HepG2 (cell line): ENCODE data around the gene GPBAR1. TPM values are rescaled to one million over a fixed set of nuclear protein-coding genes. Genes with fewer than 3 reads are reported as not detected.

ENCODE experiments used
- GATAD2A ChIP-seq: IDR thresholded peaks from 2 replicates; pipeline ENCODE4 v1.6.1; 2016
- HHEX ChIP-seq: IDR thresholded peaks from 2 replicates; pipeline ENCODE4 v1.6.1; 2016; ENCODE audit warnings: control low read depth
- HOXA3 ChIP-seq: sonication (generic); formaldehyde crosslinking; IDR thresholded peaks from 2 replicates; pipeline ENCODE4 v1.5.0; 2020; ENCODE audit warnings: missing genetic modification reagents
- HOXA9 ChIP-seq: sonication (generic); formaldehyde crosslinking; IDR thresholded peaks from 2 replicates; pipeline ENCODE4 v1.8.1; 2022; ENCODE audit warnings: missing genetic modification reagents, mild to moderate bottlenecking, moderate library complexity, borderline replicate concordance
- MAZ ChIP-seq, 2 experiments: sonication (generic) in 1 of 2; formaldehyde crosslinking in 1 of 2; IDR thresholded peaks; 2 replicates each; pipeline versions ENCODE4 v1.5.0 to v1.6.1; 2012 to 2020; ENCODE audit warnings: low read depth in 2 of 2, mild to moderate bottlenecking in 2 of 2, borderline replicate concordance in 1 of 2, improper control_type of control experiment in 1 of 2, low read length in 1 of 2, missing genetic modification reagents in 1 of 2, moderate library complexity in 1 of 2
- NFE2 ChIP-seq: sonication (generic); formaldehyde crosslinking; IDR thresholded peaks from 2 replicates; pipeline ENCODE4 v1.4.0; 2020; ENCODE audit warnings: missing genetic modification reagents
- NFYB ChIP-seq: sonication (generic); formaldehyde crosslinking; IDR thresholded peaks from 2 replicates; pipeline ENCODE4 v1.4.0; 2020; ENCODE audit warnings: missing genetic modification reagents
- PHF20 ChIP-seq: sonication (generic); formaldehyde crosslinking; IDR thresholded peaks from 2 replicates; pipeline ENCODE4 v1.5.0; 2020; ENCODE audit warnings: mild to moderate bottlenecking, missing genetic modification reagents
- POLR2A ChIP-seq, 2 experiments: IDR thresholded peaks; 2 replicates each; pipeline ENCODE4 v1.6.1; 2011; ENCODE audit warnings: low read depth in 2 of 2, low read length in 2 of 2, mild to moderate bottlenecking in 1 of 2, moderate library complexity in 1 of 2; ENCODE audit not compliant: insufficient read depth in 1 of 2
- ZFAT ChIP-seq: sonication (generic); formaldehyde crosslinking; conservative IDR thresholded peaks from 2 replicates; pipeline ENCODE4 v1.8.1; 2023; ENCODE audit warnings: missing genetic modification reagents, inconsistent platforms
- ZNF230 ChIP-seq: sonication (generic); formaldehyde crosslinking; IDR thresholded peaks from 2 replicates; pipeline ENCODE4 v1.4.0; 2020; ENCODE audit warnings: mild to moderate bottlenecking, missing genetic modification reagents
- ZNF335 ChIP-seq: sonication (generic); formaldehyde crosslinking; IDR thresholded peaks from 2 replicates; pipeline ENCODE4 v1.4.0; 2020; ENCODE audit warnings: missing genetic modification reagents
- polyA plus RNA-seq, 8 experiments: library from polyadenylated mRNA; depleted of rRNA in 3 of 8; stranded (reverse) in 7 of 8; unstranded in 1 of 8; fragments of >200 nt; fragmentation: Illumina TruSeq in 4 of 8; extraction: Trizol in 4 of 8; gene quantifications; 2 replicates each; pipeline versions ENCODE4 v1.2.1 to v1.2.3, GENCODE V29; 2011 to 2016; ENCODE audit warnings: low read depth in 4 of 8, missing spikeins in 1 of 8, mixed read lengths in 1 of 8; ENCODE audit not compliant: insufficient read depth in 1 of 8
- total RNA-seq, 5 experiments: library from RNA; depleted of rRNA; stranded (reverse); fragments of >200 nt; fragmentation: Illumina TruSeq; extraction: Trizol; gene quantifications; 2 replicates each; pipeline ENCODE4 v1.2.3, GENCODE V29; 2016; ENCODE audit warnings: low read depth in 1 of 5
- TF ChIP-seq, protein P1 (sequence below): sonication (generic); formaldehyde crosslinking; conservative IDR thresholded peaks from 2 replicates; pipeline ENCODE4 v1.4.0; 2020; ENCODE audit warnings: mild to moderate bottlenecking, missing genetic modification reagents, moderate library complexity
- TF ChIP-seq, protein P2 (sequence below): IDR thresholded peaks from 2 replicates; pipeline ENCODE4 v1.6.1; 2012; ENCODE audit warnings: low read length, improper control_type of control experiment
- TF ChIP-seq, protein P3 (sequence below): sonication (generic); formaldehyde crosslinking; IDR thresholded peaks from 2 replicates; pipeline ENCODE4 v1.4.0; 2020; ENCODE audit warnings: missing genetic modification reagents, borderline replicate concordance
- TF ChIP-seq, protein P4 (sequence below): IDR thresholded peaks from 2 replicates; pipeline ENCODE4 v1.6.1; 2016
- TF ChIP-seq, protein P5 (sequence below): sonication (generic); formaldehyde crosslinking; conservative IDR thresholded peaks from 2 replicates; pipeline ENCODE4 v1.8.0; 2022; ENCODE audit warnings: missing genetic modification reagents

Gene GPBAR1
- total and polyA plus RNA-seq, 2 of the 13 experiments (the other 11 are each of a cell fraction or from before 2014, with no cell fraction given): 0.05 to 0.09 TPM

DNA sequence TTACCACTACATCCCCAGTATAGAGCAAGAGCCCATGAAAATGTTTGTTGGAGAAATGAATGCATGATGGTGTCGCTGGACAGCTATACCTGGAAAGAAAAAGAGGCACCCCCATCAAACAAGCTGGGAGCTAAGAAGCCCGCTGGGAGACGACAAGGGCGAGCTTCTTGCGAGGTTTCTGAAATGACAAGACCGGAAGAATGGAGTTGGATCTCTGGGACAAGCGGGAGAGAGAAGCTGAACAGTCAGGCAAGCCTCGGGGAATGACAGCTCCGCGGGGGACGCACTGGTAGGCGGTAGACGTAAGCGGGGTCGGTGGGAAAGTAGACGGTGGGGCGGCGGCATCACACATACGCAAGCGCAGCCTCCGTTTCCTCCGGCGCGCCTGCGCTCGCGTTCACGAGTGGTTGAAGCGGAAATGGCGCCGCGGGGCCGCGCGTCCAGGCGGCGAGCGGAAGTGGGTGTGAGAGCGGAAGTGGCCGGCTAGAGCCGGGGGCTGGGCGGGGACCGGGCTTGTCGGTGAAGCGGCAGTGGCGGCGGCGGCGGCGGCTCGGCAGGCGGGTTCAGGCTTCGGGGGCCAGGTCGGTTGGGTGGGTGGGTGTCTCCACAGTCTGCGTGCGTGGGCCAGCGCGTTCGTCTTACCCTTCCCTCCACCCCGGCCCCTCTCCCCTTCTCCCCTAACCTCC lies 44.0 kb upstream of the GPBAR1 start, which contains the start of gene ARPC2 (continued):
- TF ChIP-seq MAZ (IDR thresholded peaks at IDR 0.05; ENCODE audit: borderline replicate concordance, low read depth, low read length) (no peak; the same call in 1 of the 2 replicates), MAZ (CRISPR knock-in tag; IDR thresholded peaks at IDR 0.05; ENCODE audit: low read depth) (no peak; the same call in 1 of the 2 replicates), ZNF230 (CRISPR knock-in tag) (peak; percentile 69; the same call in 1 of the 2 replicates), NFE2 (CRISPR knock-in tag) (no peak), HOXA9 (no peak), ZNF335 (peak; percentile 74; the same call in 1 of the 2 replicates), GATAD2A (CRISPR knock-in tag) (peak; percentile 73; the same call in 1 of the 2 replicates), PHF20 (peak; percentile 88), NFYB (CRISPR knock-in tag) (peak; percentile 10), ZFAT (CRISPR knock-in tag) (no peak), HOXA3 (peak; percentile 94), POLR2A (IDR thresholded peaks at IDR 0.05; ENCODE audit: insufficient read depth in 1 of 2, low read depth in 2 of 2, low read length in 2 of 2) (peak; percentile 81 to 90), HHEX (CRISPR knock-in tag) (no peak)
- TF ChIP-seq, protein P1, sequence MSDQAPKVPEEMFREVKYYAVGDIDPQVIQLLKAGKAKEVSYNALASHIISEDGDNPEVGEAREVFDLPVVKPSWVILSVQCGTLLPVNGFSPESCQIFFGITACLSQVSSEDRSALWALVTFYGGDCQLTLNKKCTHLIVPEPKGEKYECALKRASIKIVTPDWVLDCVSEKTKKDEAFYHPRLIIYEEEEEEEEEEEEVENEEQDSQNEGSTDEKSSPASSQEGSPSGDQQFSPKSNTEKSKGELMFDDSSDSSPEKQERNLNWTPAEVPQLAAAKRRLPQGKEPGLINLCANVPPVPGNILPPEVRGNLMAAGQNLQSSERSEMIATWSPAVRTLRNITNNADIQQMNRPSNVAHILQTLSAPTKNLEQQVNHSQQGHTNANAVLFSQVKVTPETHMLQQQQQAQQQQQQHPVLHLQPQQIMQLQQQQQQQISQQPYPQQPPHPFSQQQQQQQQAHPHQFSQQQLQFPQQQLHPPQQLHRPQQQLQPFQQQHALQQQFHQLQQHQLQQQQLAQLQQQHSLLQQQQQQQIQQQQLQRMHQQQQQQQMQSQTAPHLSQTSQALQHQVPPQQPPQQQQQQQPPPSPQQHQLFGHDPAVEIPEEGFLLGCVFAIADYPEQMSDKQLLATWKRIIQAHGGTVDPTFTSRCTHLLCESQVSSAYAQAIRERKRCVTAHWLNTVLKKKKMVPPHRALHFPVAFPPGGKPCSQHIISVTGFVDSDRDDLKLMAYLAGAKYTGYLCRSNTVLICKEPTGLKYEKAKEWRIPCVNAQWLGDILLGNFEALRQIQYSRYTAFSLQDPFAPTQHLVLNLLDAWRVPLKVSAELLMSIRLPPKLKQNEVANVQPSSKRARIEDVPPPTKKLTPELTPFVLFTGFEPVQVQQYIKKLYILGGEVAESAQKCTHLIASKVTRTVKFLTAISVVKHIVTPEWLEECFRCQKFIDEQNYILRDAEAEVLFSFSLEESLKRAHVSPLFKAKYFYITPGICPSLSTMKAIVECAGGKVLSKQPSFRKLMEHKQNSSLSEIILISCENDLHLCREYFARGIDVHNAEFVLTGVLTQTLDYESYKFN: peak; percentile 57
- TF ChIP-seq, protein P2, sequence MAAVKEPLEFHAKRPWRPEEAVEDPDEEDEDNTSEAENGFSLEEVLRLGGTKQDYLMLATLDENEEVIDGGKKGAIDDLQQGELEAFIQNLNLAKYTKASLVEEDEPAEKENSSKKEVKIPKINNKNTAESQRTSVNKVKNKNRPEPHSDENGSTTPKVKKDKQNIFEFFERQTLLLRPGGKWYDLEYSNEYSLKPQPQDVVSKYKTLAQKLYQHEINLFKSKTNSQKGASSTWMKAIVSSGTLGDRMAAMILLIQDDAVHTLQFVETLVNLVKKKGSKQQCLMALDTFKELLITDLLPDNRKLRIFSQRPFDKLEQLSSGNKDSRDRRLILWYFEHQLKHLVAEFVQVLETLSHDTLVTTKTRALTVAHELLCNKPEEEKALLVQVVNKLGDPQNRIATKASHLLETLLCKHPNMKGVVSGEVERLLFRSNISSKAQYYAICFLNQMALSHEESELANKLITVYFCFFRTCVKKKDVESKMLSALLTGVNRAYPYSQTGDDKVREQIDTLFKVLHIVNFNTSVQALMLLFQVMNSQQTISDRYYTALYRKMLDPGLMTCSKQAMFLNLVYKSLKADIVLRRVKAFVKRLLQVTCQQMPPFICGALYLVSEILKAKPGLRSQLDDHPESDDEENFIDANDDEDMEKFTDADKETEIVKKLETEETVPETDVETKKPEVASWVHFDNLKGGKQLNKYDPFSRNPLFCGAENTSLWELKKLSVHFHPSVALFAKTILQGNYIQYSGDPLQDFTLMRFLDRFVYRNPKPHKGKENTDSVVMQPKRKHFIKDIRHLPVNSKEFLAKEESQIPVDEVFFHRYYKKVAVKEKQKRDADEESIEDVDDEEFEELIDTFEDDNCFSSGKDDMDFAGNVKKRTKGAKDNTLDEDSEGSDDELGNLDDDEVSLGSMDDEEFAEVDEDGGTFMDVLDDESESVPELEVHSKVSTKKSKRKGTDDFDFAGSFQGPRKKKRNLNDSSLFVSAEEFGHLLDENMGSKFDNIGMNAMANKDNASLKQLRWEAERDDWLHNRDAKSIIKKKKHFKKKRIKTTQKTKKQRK: no peak
- TF ChIP-seq, protein P3, sequence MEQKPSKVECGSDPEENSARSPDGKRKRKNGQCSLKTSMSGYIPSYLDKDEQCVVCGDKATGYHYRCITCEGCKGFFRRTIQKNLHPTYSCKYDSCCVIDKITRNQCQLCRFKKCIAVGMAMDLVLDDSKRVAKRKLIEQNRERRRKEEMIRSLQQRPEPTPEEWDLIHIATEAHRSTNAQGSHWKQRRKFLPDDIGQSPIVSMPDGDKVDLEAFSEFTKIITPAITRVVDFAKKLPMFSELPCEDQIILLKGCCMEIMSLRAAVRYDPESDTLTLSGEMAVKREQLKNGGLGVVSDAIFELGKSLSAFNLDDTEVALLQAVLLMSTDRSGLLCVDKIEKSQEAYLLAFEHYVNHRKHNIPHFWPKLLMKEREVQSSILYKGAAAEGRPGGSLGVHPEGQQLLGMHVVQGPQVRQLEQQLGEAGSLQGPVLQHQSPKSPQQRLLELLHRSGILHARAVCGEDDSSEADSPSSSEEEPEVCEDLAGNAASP: 0 out of 2 replicates have a peak, but pooled peaks have one; percentile 15
- TF ChIP-seq, protein P4, sequence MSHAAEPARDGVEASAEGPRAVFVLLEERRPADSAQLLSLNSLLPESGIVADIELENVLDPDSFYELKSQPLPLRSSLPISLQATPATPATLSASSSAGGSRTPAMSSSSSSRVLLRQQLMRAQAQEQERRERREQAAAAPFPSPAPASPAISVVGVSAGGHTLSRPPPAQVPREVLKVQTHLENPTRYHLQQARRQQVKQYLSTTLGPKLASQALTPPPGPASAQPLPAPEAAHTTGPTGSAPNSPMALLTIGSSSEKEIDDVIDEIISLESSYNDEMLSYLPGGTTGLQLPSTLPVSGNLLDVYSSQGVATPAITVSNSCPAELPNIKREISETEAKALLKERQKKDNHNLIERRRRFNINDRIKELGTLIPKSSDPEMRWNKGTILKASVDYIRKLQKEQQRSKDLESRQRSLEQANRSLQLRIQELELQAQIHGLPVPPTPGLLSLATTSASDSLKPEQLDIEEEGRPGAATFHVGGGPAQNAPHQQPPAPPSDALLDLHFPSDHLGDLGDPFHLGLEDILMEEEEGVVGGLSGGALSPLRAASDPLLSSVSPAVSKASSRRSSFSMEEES (CRISPR knock-in tag): peak; percentile 52
- TF ChIP-seq, protein P5, sequence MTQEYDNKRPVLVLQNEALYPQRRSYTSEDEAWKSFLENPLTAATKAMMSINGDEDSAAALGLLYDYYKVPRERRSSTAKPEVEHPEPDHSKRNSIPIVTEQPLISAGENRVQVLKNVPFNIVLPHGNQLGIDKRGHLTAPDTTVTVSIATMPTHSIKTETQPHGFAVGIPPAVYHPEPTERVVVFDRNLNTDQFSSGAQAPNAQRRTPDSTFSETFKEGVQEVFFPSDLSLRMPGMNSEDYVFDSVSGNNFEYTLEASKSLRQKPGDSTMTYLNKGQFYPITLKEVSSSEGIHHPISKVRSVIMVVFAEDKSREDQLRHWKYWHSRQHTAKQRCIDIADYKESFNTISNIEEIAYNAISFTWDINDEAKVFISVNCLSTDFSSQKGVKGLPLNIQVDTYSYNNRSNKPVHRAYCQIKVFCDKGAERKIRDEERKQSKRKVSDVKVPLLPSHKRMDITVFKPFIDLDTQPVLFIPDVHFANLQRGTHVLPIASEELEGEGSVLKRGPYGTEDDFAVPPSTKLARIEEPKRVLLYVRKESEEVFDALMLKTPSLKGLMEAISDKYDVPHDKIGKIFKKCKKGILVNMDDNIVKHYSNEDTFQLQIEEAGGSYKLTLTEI (CRISPR knock-in tag): no peak
